GM13976 (cell line): Measurements from ENCODE around the gene TMEM123.

Experiments used
- DNase-seq: peaks from one replicate; pipeline ENCODE4 v3.0.0; 2012; ENCODE audit warnings: low spot score
- in situ Hi-C: fragments of 300-500 bp; cut with MboI; formaldehyde crosslinking; loops from one replicate; pipeline ENCODE4 v1.12.0; 2022; ENCODE audit warnings: low sequenced_read_pairs, mixed read lengths, inconsistent platforms; ENCODE audit not compliant: unreplicated experiment
- TF ChIP-seq, protein P1 (sequence below): IDR thresholded peaks from 2 replicates; pipeline ENCODE4 v1.5.1; 2012; ENCODE audit warnings: borderline replicate concordance, mild to moderate bottlenecking; ENCODE audit not compliant: insufficient read depth; ENCODE audit errors: extremely low read depth, missing control alignments, control extremely low read depth

The TMEM123 gene

DNA sequence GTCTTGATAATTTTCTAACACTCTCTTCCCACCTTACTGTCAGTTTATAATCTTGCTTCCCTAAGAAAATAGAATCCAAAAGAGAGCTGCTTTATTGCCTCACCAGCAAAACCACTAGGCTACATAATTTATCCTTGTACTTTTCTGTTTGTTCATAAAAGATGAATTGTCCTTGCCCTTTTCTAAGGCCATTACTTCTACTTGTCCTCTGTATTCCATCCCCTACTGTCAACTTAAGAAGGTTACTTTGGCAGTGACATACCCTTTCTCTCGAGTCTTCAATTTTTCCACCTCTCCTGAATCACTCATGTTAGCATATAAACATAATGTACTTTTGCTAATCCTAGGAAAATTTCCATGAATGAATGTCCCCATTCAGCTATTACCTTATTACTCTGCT lies 87.6 kb downstream of the TMEM123 start:
- in situ Hi-C loops = no loop called here
- TF ChIP-seq, protein P1, sequence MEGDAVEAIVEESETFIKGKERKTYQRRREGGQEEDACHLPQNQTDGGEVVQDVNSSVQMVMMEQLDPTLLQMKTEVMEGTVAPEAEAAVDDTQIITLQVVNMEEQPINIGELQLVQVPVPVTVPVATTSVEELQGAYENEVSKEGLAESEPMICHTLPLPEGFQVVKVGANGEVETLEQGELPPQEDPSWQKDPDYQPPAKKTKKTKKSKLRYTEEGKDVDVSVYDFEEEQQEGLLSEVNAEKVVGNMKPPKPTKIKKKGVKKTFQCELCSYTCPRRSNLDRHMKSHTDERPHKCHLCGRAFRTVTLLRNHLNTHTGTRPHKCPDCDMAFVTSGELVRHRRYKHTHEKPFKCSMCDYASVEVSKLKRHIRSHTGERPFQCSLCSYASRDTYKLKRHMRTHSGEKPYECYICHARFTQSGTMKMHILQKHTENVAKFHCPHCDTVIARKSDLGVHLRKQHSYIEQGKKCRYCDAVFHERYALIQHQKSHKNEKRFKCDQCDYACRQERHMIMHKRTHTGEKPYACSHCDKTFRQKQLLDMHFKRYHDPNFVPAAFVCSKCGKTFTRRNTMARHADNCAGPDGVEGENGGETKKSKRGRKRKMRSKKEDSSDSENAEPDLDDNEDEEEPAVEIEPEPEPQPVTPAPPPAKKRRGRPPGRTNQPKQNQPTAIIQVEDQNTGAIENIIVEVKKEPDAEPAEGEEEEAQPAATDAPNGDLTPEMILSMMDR = no peak
- DNase-seq = no peak

DNA sequence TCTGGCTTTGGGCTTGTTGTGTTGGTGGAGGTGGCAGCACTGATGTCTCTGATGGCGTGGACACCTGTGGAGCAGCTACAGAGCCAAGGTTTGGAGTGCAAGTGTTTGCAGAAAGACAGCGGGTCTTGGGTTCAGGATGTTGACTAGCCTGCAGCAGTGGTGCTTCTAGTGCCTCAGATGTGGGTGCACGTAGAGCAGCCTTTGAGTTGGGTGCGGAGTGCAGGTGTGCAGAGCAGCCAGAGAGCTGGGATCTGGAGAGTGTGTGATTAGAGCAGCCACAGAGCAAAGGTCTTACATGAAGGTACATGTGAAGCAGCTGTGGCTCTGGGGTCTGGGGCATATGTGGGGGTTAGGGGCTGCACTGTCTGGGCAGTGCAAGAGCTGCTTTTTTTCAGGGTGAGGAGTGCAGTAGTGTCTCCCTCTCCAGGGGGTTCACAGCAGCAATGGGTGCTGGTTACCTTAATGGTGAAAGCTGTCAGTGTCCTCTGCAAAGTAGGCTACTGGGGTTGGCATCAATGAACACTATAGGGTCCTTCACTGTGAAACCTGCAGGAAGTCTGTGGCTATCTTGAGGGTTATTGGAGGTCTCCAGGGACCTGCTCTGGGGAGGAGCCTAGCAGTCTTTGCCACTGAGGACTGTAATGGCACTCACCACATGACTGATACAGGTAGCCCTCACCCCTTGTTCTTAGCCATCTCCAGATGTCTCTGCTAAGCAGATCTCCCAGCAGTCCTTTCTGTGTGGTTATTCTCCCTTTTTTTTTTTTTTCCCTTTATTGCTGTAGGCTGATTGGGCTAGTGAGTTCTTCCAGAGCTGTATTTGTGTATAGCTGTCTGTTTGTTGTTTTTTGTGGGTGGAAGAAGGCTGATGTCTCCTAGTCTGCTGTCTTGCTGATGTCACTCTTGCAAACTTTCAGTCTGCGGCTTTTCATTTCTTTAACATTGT lies 91.2 kb downstream of the TMEM123 start:
- no peak for DNase-seq
- TF ChIP-seq, protein P1 = no peak
- in situ Hi-C loops = no loop called here

DNA sequence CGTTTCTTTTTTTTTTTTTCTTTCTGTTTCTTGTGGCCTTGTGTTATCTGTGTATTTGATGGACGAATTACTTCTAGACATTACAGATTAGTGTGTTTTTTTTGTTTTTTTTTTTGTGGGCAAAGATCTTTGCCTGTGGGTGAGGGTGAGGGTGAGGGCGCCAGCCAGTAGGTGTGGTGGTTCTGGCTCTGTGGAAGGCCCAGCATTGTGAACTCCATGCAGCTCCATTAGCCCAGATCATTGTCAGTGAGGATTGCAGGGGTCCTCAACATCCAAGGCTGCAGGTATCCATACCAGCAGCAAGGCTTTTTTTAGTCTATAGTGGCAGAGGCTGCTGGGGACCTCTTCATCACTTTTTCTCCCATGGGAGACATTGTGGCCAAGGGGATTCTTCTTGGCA lies 91.9 kb downstream of the TMEM123 start:
- in situ Hi-C loops = no loop called here
- no peak for DNase-seq
- TF ChIP-seq, protein P1 = no peak

GRCh38 chr11:102359372-102359771 lies 93.2 kb downstream of the TMEM123 start:
- in situ Hi-C loops = no loop called here
- no peak for DNase-seq
- TF ChIP-seq, protein P1 = no peak

- in situ Hi-C loops = no loop called here
- DNase-seq = no peak
- TF ChIP-seq, protein P1 = no peak
Measured at GRCh38 chr11:102357116-102357515, 95.4 kb downstream of the TMEM123 start.

- in situ Hi-C loops = no loop called here
- TF ChIP-seq, protein P1 = no peak
- DNase-seq = peak; percentile 32
Measured at GRCh38 chr11:102347462-102348370, 104.8 kb downstream of the TMEM123 start.
